ENCODE results near the gene KBTBD12.

KBTBD12 gene

DNA sequence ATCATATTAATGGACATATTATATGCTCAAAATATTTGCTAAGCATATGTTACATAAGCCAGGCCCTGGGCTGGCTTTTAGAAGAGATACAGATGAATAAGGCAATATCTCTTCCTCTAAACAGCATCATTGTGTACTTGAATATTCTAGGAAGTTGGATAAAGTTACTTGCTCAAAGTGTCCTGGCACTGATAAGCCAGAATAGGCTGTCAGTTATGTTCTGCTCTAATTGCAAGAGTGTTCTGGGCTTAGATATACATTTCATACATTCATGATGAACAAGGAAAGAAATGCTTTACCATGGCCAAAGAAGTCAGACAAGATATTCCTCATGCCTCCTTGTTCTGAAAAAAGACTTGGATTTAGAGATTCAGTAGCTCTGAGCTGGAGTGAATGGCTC, 40.7 kb downstream of the KBTBD12 start:
- H3K4me3 ChIP-seq (ENCODE audit: low read length): no peak overlapping the region
- no peaks in the 10 kb centered on the region for H3K9me3 ChIP-seq (ENCODE audit: control insufficient read depth, low read length)
- no peaks in the 10 kb centered on the region for H3K36me3 ChIP-seq (ENCODE audit: control insufficient read depth, insufficient read depth, low read length, severe bottlenecking)
- DNase-seq (ENCODE audit: low read depth): no peak
- H3K27me3 ChIP-seq (replicated peaks; ENCODE audit: control insufficient read depth, insufficient read depth, low read length): no peaks in the 10 kb centered on the region
- no peak overlapping the region for H3K9ac ChIP-seq (ENCODE audit: low read length)
- peaks cover 18% of the 10 kb centered on the region for H3K4me1 ChIP-seq (ENCODE audit: control insufficient read depth, insufficient read depth, low read length)

DNA sequence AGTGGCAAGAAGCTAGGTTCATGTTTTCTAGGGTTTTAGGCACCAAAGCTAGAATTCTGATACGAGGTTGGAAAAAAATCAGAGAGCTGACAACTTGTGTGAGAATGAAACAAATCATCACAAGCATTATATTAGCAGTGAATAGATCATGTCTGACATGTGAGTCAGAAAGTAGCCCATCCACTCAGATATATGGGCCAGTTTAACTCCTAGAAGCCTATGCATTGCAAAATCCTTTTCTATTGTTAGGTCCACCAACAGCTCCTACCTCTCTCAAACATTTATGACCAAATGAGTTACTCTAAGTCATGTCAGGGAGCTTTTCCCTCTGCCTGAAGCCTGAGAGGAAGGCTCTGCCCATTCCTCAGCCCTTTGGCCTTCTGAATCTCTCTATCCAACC, 44.0 kb downstream of the KBTBD12 start:
- Histone ChIP-seq H3K4me3 (ENCODE audit: low read length) (no peak overlapping the region), H3K9ac (ENCODE audit: low read length) (no peak overlapping the region), H3K9me3 (ENCODE audit: control insufficient read depth, low read length) (no peaks in the 10 kb centered on the region), H3K27me3 (replicated peaks; ENCODE audit: control insufficient read depth, insufficient read depth, low read length) (no peaks in the 10 kb centered on the region), H3K4me1 (ENCODE audit: control insufficient read depth, insufficient read depth, low read length) (peaks cover under 1% of the 10 kb centered on the region), H3K36me3 (ENCODE audit: control insufficient read depth, insufficient read depth, low read length, severe bottlenecking) (no peaks in the 10 kb centered on the region)
- no peak for DNase-seq (ENCODE audit: low read depth)

DNA sequence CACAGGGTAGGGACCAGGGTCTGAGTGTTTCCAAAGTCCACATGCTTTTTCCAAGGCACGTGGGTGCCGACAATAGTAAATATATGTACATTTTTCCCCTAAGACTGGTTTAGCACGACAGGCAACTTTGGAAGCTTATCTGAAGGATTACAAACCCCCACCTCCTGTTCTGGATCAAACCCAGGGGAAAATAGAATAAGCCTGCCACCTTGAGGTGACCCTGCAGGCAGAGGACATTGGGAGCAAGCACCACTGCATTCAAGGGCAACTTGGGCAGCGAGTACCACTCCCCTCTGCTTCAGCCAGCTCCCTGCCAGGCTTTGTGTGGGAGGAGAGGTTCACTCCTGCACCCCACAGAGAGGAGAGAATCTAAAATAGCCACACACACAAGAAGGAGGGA, 44.8 kb downstream of the KBTBD12 start:
- peak; percentile 40 for DNase-seq (ENCODE audit: low read depth)
- Histone ChIP-seq H3K9ac (ENCODE audit: low read length) (no peak overlapping the region), H3K36me3 (ENCODE audit: control insufficient read depth, insufficient read depth, low read length, severe bottlenecking) (no peaks in the 10 kb centered on the region), H3K27me3 (replicated peaks; ENCODE audit: control insufficient read depth, insufficient read depth, low read length) (no peaks in the 10 kb centered on the region), H3K4me1 (ENCODE audit: control insufficient read depth, insufficient read depth, low read length) (peaks cover 3% of the 10 kb centered on the region), H3K9me3 (ENCODE audit: control insufficient read depth, low read length) (no peaks in the 10 kb centered on the region), H3K4me3 (ENCODE audit: low read length) (no peak overlapping the region)

DNA sequence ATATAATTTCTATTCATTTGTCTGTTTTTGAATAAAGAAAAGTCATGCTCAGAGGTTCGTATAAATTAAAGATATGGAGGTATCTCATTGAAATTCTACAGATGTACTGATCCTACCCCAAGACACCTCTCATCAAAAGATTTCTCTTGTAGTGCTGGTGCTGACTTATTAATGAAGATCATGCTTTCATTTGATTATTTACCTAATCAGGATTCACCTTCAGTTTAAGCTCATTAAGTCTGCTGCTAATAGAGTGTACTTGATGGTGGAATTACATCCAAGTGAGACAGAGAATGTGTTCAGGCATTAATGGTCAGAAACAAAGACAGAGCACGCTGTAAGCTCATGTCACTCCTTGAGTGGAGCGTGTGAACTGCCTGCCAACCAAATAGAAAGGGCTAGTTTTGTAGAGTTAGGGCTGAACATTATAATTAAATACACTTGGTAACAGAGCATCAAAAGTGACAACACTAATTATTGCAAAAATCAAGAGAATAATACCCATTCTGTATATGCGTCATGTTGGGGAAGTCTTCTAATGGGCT, 45.5 kb downstream of the KBTBD12 start:
- no peaks in the 10 kb centered on the region for H3K27me3 ChIP-seq (replicated peaks; ENCODE audit: control insufficient read depth, insufficient read depth, low read length)
- no peaks in the 10 kb centered on the region for H3K9me3 ChIP-seq (ENCODE audit: control insufficient read depth, low read length)
- peaks cover 3% of the 10 kb centered on the region for H3K4me1 ChIP-seq (ENCODE audit: control insufficient read depth, insufficient read depth, low read length)
- DNase-seq (ENCODE audit: low read depth): no peak
- H3K36me3 ChIP-seq (ENCODE audit: control insufficient read depth, insufficient read depth, low read length, severe bottlenecking): no peaks in the 10 kb centered on the region
- no peak overlapping the region for H3K4me3 ChIP-seq (ENCODE audit: low read length)
- H3K9ac ChIP-seq (ENCODE audit: low read length): no peak overlapping the region

DNA sequence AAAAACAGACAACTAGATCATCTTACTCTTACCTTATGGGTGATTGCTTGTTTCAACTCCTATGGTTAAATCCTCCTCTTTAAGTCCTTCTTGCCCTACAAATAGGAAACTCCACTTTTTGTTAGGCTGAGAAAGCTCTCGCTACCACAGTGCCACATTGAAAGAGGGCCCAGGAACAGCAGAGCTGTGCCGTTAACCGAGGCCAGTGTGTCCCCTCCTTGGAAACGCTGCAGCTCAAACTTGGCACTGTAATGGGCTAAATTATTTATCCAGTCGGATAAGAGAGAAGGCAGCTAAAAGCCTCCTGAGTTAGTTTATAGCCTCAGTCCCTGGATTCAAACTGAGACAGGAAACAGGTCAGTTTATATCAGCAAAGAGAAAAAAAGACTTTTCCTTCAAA, 46.1 kb downstream of the KBTBD12 start:
- no peak for DNase-seq (ENCODE audit: low read depth)
- Histone ChIP-seq H3K4me3 (ENCODE audit: low read length) (no peak overlapping the region), H3K27me3 (replicated peaks; ENCODE audit: control insufficient read depth, insufficient read depth, low read length) (no peaks in the 10 kb centered on the region), H3K9me3 (ENCODE audit: control insufficient read depth, low read length) (peaks cover under 1% of the 10 kb centered on the region), H3K9ac (ENCODE audit: low read length) (no peak overlapping the region), H3K4me1 (ENCODE audit: control insufficient read depth, insufficient read depth, low read length) (peaks cover 3% of the 10 kb centered on the region), H3K36me3 (ENCODE audit: control insufficient read depth, insufficient read depth, low read length, severe bottlenecking) (no peaks in the 10 kb centered on the region)

DNA sequence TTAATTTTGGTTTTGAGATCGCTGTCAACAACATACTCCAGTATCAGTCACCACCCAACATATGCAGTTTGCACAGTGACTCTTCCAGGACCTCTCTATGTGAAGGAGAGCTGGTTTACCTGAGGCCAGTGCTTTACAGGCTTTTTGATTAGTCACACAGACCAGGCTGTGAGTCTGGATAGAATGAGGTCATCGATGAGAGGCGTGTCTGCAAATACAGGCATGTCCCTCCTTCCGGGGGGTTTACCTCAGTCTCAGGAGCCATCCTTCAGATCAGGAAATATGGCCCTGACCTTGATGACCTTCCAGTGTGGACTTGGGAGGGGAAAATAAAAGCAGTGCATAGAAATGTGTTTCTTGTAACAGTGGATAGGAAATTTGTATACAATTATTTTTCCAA, 46.9 kb downstream of the KBTBD12 start:
- H3K4me3 ChIP-seq (ENCODE audit: low read length): no peak overlapping the region
- no peak for DNase-seq (ENCODE audit: low read depth)
- no peaks in the 10 kb centered on the region for H3K27me3 ChIP-seq (replicated peaks; ENCODE audit: control insufficient read depth, insufficient read depth, low read length)
- H3K36me3 ChIP-seq (ENCODE audit: control insufficient read depth, insufficient read depth, low read length, severe bottlenecking): no peaks in the 10 kb centered on the region
- no peak overlapping the region for H3K9ac ChIP-seq (ENCODE audit: low read length)
- H3K4me1 ChIP-seq (ENCODE audit: control insufficient read depth, insufficient read depth, low read length): peaks cover 3% of the 10 kb centered on the region
- H3K9me3 ChIP-seq (ENCODE audit: control insufficient read depth, low read length): peaks cover 7% of the 10 kb centered on the region

DNA sequence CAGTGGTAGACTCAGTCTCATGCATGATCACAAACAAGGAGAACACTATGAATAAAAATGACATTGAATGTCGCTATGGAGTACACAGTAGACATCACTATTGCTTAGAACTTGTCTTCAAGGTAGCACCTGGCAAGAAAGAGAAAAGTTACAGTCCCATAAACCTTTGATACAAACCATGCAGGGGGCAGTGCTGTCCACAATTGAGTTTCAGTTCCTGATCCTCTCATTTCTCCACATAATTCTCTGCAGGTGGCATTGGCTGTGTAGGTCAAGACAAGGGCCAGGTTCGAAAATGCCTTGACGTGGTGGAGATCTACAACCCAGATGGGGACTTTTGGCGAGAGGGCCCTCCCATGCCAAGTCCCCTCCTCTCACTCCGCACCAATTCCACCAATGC, 47.9 kb downstream of the KBTBD12 start:
- Histone ChIP-seq H3K4me3 (ENCODE audit: low read length) (no peak overlapping the region), H3K9me3 (ENCODE audit: control insufficient read depth, low read length) (peaks cover 7% of the 10 kb centered on the region), H3K9ac (ENCODE audit: low read length) (no peak overlapping the region)

DNA sequence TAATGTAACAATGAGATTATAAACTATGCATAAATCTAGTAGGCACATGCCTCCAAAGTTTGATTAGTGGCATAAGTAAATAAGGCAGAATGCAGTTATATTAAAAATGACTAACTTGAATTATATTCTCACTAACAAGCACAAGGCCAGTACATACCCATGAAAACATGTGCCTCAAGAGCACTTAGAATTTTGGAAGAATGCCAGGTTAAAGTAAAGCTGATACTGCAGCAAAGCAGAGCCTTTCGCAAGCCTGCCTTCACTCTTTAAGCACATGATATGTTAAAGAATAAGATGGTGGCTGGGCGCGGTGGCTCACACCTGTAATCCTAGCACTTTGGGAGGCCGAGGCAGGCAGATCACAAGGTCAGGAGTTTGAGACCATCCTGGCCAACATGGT, 49.0 kb downstream of the KBTBD12 start:
- peaks cover 7% of the 10 kb centered on the region for H3K9me3 ChIP-seq (ENCODE audit: control insufficient read depth, low read length)
- H3K4me3 ChIP-seq (ENCODE audit: low read length): no peak overlapping the region
- DNase-seq (ENCODE audit: low read depth): peak; percentile 69
- no peaks in the 10 kb centered on the region for H3K27me3 ChIP-seq (replicated peaks; ENCODE audit: control insufficient read depth, insufficient read depth, low read length)
- H3K36me3 ChIP-seq (ENCODE audit: control insufficient read depth, insufficient read depth, low read length, severe bottlenecking): no peaks in the 10 kb centered on the region
- H3K4me1 ChIP-seq (ENCODE audit: control insufficient read depth, insufficient read depth, low read length): peaks cover 3% of the 10 kb centered on the region
- no peak overlapping the region for H3K9ac ChIP-seq (ENCODE audit: low read length)

More for the DNA sequence above, 47.9 kb downstream of the KBTBD12 start:
- no peaks in the 10 kb centered on the region for H3K27me3 ChIP-seq (replicated peaks; ENCODE audit: control insufficient read depth, insufficient read depth, low read length)
- H3K36me3 ChIP-seq (ENCODE audit: control insufficient read depth, insufficient read depth, low read length, severe bottlenecking): no peaks in the 10 kb centered on the region
- DNase-seq (ENCODE audit: low read depth): no peak
- peaks cover 3% of the 10 kb centered on the region for H3K4me1 ChIP-seq (ENCODE audit: control insufficient read depth, insufficient read depth, low read length)

DNA sequence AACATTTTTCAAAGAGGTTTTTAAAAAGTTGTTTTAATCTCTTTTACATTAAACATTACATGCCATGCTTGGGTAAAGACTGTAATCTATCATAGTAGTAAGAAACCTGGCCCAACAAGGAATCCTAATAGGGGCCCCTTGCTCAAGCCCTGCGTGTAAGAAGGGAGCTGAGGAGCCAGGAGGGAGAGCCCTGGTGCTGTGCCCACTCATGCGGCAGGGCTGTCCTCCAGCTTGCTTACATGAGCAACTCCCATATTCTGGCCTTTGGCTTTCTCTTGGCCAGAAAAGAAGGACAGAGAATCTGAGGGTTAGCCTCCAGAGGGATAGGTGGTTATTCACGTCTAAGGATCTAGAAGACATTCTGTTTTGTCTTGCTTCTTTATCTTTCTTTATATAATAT, 49.8 kb downstream of the KBTBD12 start:
- Histone ChIP-seq H3K27me3 (replicated peaks; ENCODE audit: control insufficient read depth, insufficient read depth, low read length) (no peaks in the 10 kb centered on the region), H3K9me3 (ENCODE audit: control insufficient read depth, low read length) (peaks cover 7% of the 10 kb centered on the region), H3K4me3 (ENCODE audit: low read length) (no peak overlapping the region), H3K4me1 (ENCODE audit: control insufficient read depth, insufficient read depth, low read length) (peaks cover 3% of the 10 kb centered on the region), H3K36me3 (ENCODE audit: control insufficient read depth, insufficient read depth, low read length, severe bottlenecking) (no peaks in the 10 kb centered on the region), H3K9ac (ENCODE audit: low read length) (no peak overlapping the region)
- DNase-seq (ENCODE audit: low read depth): no peak

DNA sequence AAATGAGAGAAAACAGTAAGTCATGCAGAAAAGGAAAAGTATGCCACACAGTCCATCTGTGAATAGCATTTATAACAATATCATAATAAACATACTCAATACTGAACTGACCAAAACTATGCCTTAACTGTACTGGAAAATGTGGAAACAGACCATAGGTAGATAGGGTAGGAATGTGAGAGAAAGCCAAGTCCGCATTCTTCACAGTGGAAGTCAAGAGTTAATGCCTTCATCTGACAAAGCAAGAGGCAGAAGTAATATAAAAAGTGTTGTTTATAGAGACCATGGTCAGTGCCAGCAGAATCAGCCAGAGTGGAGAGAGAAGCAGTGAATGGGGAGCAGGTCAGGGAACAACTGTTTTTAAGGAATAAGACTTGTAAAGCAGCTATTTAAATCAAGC, 52.3 kb downstream of the KBTBD12 start:
- H3K4me3 ChIP-seq (ENCODE audit: low read length): no peak overlapping the region
- H3K4me1 ChIP-seq (ENCODE audit: control insufficient read depth, insufficient read depth, low read length): peaks cover 3% of the 10 kb centered on the region
- no peak overlapping the region for H3K9ac ChIP-seq (ENCODE audit: low read length)
- peaks cover 4% of the 10 kb centered on the region for H3K27me3 ChIP-seq (replicated peaks; ENCODE audit: control insufficient read depth, insufficient read depth, low read length)
- H3K9me3 ChIP-seq (ENCODE audit: control insufficient read depth, low read length): peaks cover 7% of the 10 kb centered on the region
- DNase-seq (ENCODE audit: low read depth): no peak
- no peaks in the 10 kb centered on the region for H3K36me3 ChIP-seq (ENCODE audit: control insufficient read depth, insufficient read depth, low read length, severe bottlenecking)

DNA sequence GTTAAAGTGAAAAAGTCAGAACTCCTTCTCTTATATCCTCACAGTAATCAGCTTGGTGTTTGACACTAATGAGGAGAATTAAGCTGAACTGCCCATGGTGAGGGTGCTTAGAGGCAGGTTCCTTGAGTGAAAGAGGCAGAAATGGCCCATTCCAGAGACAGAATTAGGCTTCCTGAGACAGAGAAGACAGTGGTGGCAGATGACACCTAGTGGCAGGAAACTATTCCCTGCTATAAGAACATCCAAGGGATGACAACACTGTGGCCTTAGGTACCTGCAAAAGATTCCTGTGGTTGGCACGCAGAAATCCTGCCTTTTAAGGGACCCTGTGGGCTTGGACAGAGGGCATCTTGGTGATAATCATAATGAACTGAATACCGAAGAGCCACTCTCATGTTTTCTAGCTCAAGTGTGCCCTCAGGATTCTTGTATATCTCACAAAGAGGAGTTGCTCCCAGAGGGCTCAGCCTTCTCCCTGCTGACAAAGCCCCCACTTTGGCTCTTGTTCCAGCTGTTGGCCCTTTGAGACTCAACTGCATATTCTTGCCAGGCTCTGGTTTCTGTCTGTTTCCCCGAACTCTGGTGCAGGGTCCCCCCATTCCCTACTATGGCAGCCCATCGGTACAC, 56.0 kb downstream of the KBTBD12 start:
- Histone ChIP-seq H3K36me3 (ENCODE audit: control insufficient read depth, insufficient read depth, low read length, severe bottlenecking) (no peaks in the 10 kb centered on the region), H3K27me3 (replicated peaks; ENCODE audit: control insufficient read depth, insufficient read depth, low read length) (peaks cover 14% of the 10 kb centered on the region), H3K9me3 (ENCODE audit: control insufficient read depth, low read length) (peaks cover 7% of the 10 kb centered on the region), H3K4me3 (ENCODE audit: low read length) (no peak overlapping the region), H3K4me1 (ENCODE audit: control insufficient read depth, insufficient read depth, low read length) (no peaks in the 10 kb centered on the region), H3K9ac (ENCODE audit: low read length) (no peak overlapping the region)
- peak; percentile 73 for DNase-seq (ENCODE audit: low read depth)

DNA sequence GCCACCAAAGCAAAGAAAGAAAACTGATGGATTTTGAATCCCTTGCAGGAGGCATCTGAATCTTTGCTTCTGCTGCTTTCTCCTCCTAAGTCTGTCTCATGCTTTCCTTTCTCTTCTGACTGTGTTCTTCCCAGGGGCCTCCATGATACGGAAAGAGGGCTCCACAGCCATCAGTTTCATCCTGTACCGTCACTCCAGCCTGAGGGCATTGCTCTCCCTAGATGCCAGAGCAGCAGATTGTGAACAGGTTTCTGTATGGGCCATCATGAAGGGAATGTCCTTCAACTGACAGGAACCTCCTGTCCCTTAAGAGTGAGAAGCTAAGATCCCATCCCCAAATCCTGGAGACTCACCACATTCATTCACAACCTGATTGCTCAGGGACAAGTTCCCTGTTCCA, 59.2 kb downstream of the KBTBD12 start:
- no peak for DNase-seq (ENCODE audit: low read depth)
- H3K36me3 ChIP-seq (ENCODE audit: control insufficient read depth, insufficient read depth, low read length, severe bottlenecking): no peaks in the 10 kb centered on the region
- no peaks in the 10 kb centered on the region for H3K9me3 ChIP-seq (ENCODE audit: control insufficient read depth, low read length)
- no peaks in the 10 kb centered on the region for H3K4me1 ChIP-seq (ENCODE audit: control insufficient read depth, insufficient read depth, low read length)
- H3K9ac ChIP-seq (ENCODE audit: low read length): no peak overlapping the region
- peaks cover 14% of the 10 kb centered on the region for H3K27me3 ChIP-seq (replicated peaks; ENCODE audit: control insufficient read depth, insufficient read depth, low read length)
- no peak overlapping the region for H3K4me3 ChIP-seq (ENCODE audit: low read length)

All from adipocyte (in vitro differentiated cells).